GM19099 (cell line): ENCODE measurements around the gene VILL.

Experiments used
- POLR2A ChIP-seq: IDR thresholded peaks from 3 replicates; pipeline ENCODE4 v1.6.1; 2011; ENCODE audit warnings: low read depth; ENCODE audit not compliant: insufficient read length; ENCODE audit errors: extremely low read depth

Gene VILL

GRCh38 chr3:37988931-37989525 is 1.6 kb upstream of the VILL start:
- no peak for TF ChIP-seq POLR2A

- no peak for TF ChIP-seq POLR2A
Observed at GRCh38 chr3:37989821-37990480, 635 bp upstream of the VILL start.

- no peak for TF ChIP-seq POLR2A
Observed at GRCh38 chr3:37991109-37991508, 523 bp downstream of the VILL start.

- TF ChIP-seq POLR2A = no peak
Observed at GRCh38 chr3:37991823-37992222, 1.2 kb downstream of the VILL start.

- no peak for TF ChIP-seq POLR2A
Observed at GRCh38 chr3:37992271-37993066, 1.9 kb downstream of the VILL start.

- no peak for TF ChIP-seq POLR2A
Observed at GRCh38 chr3:37993067-37993455, 2.5 kb downstream of the VILL start.

GRCh38 chr3:37993460-37993819 is 2.9 kb downstream of the VILL start:
- TF ChIP-seq POLR2A = no peak

GRCh38 chr3:37993820-37994638 is 3.4 kb downstream of the VILL start:
- peak; percentile 94 for TF ChIP-seq POLR2A

GRCh38 chr3:37994639-37994972 is 4.0 kb downstream of the VILL start:
- TF ChIP-seq POLR2A = no peak

GRCh38 chr3:37995652-37996641 is 5.4 kb downstream of the VILL start:
- no peak for TF ChIP-seq POLR2A

GRCh38 chr3:37996785-37997301 is 6.3 kb downstream of the VILL start:
- no peak for TF ChIP-seq POLR2A

- TF ChIP-seq POLR2A = no peak
Observed at GRCh38 chr3:37997342-37997741, 6.8 kb downstream of the VILL start.

GRCh38 chr3:37997791-37998370 is 7.3 kb downstream of the VILL start:
- no peak for TF ChIP-seq POLR2A

GRCh38 chr3:37999836-38000235 is 9.2 kb downstream of the VILL start:
- TF ChIP-seq POLR2A = no peak

- TF ChIP-seq POLR2A = no peak
Observed at GRCh38 chr3:38000242-38000916, 9.8 kb downstream of the VILL start.
